B cell (primary cell): ENCODE results near the gene MRGPRX2.

Experiments
- EZH2 ChIP-seq: IDR thresholded peaks from 2 replicates; pipeline ENCODE4 v1.6.1; 2012; ENCODE audit warnings: borderline replicate concordance, low read depth, mild to moderate bottlenecking, moderate library complexity, low read length; ENCODE audit not compliant: insufficient read depth, poor library complexity, severe bottlenecking
- TF ChIP-seq, protein P1 (sequence below): fragments of 200-600 bp; IDR thresholded peaks from one replicate; pipeline ENCODE4 v1.8.0; 2022; ENCODE audit warnings: antibody characterized with exemption, mild to moderate bottlenecking

GRCh38 chr11:19073454-19074415 is 13.2 kb upstream of the MRGPRX2 start:
- TF ChIP-seq, protein P1, sequence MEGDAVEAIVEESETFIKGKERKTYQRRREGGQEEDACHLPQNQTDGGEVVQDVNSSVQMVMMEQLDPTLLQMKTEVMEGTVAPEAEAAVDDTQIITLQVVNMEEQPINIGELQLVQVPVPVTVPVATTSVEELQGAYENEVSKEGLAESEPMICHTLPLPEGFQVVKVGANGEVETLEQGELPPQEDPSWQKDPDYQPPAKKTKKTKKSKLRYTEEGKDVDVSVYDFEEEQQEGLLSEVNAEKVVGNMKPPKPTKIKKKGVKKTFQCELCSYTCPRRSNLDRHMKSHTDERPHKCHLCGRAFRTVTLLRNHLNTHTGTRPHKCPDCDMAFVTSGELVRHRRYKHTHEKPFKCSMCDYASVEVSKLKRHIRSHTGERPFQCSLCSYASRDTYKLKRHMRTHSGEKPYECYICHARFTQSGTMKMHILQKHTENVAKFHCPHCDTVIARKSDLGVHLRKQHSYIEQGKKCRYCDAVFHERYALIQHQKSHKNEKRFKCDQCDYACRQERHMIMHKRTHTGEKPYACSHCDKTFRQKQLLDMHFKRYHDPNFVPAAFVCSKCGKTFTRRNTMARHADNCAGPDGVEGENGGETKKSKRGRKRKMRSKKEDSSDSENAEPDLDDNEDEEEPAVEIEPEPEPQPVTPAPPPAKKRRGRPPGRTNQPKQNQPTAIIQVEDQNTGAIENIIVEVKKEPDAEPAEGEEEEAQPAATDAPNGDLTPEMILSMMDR = no peak
- TF ChIP-seq EZH2 = no peak
